ENCODE data around the gene TSR1. TPM values are rescaled to one million over a fixed set of nuclear protein-coding genes. Genes with fewer than 3 reads are reported as not detected.
"Not testable (repeated sequence)": the region's sequence is repeated elsewhere in the genome, so short reads cannot be mapped to it uniquely, and the experiment has no call there.

Gene TSR1
- total and polyA plus RNA-seq, 2 experiments from 2014 or later, result 45.7 to 73.3 TPM

DNA sequence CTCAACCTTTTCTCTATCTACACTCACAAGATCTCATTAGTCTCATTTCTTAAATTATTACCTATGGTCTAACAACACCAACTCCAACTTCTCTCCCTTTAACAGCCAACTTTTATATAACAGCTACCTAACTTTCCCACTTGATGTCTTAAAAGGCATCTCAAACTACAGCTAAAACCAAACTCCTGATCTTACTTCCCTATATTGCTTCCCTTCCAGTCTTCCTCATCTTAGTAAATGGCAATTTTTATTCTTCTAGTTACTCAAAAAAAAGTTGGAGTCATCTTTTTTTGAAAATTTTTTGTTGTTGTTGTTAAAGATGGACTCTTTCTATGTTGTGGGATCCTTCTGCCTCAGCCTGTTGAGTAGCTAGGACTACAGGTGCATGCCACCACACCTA is 17.2 kb downstream of the TSR1 start:
- TF ChIP-seq EZH2phosphoT487 (IDR thresholded peaks at IDR 0.05; ENCODE audit: insufficient read depth, low read depth) (no peak), EZH2 (IDR thresholded peaks at IDR 0.05; ENCODE audit: insufficient read depth, poor library complexity, severe bottlenecking) (no peak)
- Histone ChIP-seq H3K27me3 (replicated peaks; ENCODE audit: insufficient read depth) (no peaks in the 10 kb centered on the region), H4K20me1 (ENCODE audit: insufficient read depth) (no peaks in the 10 kb centered on the region), H3K27ac (no peak overlapping the region), H3K4me1 (ENCODE audit: insufficient read depth) (no peaks in the 10 kb centered on the region), H3F3A (ENCODE audit: insufficient read depth) (peaks cover 16% of the 10 kb centered on the region; the same call in 1 of the 2 replicates), H3K9me3 (ENCODE audit: low read depth) (no peaks in the 10 kb centered on the region), H3K9me2 (ENCODE audit: insufficient read depth) (no peaks in the 10 kb centered on the region), H3K4me2 (ENCODE audit: unreplicated experiment) (no peak overlapping the region), H3K79me2 (ENCODE audit: insufficient read depth) (no peaks in the 10 kb centered on the region), H3K4me3 (no peak overlapping the region), H3K9ac (no peak overlapping the region), H2AFZ (no peak overlapping the region), H3K36me3 (ENCODE audit: low read depth) (peaks cover 18% of the 10 kb centered on the region)
- DNase-seq, result no peak
- in situ Hi-C loops (cut with MboI), result no loop called here

DNA sequence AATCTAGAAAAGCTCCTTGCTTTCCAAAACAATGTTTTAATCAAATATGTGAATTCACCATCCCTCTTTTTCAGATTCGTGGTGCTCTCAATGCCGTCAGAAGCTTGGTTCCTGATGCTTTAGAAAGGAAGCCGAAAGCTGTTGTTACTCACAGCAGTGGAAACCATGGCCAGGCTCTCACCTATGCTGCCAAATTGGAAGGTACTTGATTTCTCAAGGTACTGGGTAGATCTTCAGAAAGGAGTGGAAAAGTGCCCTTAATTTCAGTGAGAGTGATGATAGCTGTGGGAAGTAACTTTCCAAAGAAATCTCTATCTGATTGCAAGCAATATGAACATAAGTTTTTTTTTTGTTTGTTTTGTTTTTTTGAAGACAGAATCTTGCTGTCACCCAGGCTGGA is 18.5 kb downstream of the TSR1 start:
- Histone ChIP-seq H3K9me3 (ENCODE audit: low read depth) (no peaks in the 10 kb centered on the region), H3K9ac (no peak overlapping the region), H4K20me1 (ENCODE audit: insufficient read depth) (no peaks in the 10 kb centered on the region), H3K9me2 (ENCODE audit: insufficient read depth) (no peaks in the 10 kb centered on the region), H2AFZ (no peak overlapping the region), H3K4me3 (no peak overlapping the region), H3F3A (ENCODE audit: insufficient read depth) (peaks cover 12% of the 10 kb centered on the region; the same call in 1 of the 2 replicates), H3K27me3 (replicated peaks; ENCODE audit: insufficient read depth) (no peaks in the 10 kb centered on the region), H3K36me3 (ENCODE audit: low read depth) (peaks cover 6% of the 10 kb centered on the region; the same call in 1 of the 2 replicates), H3K79me2 (ENCODE audit: insufficient read depth) (no peaks in the 10 kb centered on the region), H3K27ac (no peak overlapping the region), H3K4me1 (ENCODE audit: insufficient read depth) (no peaks in the 10 kb centered on the region), H3K4me2 (ENCODE audit: unreplicated experiment) (no peak overlapping the region)
- 97 to 98% methylated on average over 3 of the region's 3 CpGs for WGBS, 2 experiments (ENCODE audit: low coverage in 1 of 2, low lambda C conversion rate in 2 of 2, missing lambda C conversion rate in 2 of 2)
- in situ Hi-C loops (cut with MboI), result no loop called here
- no peak for TF ChIP-seq EZH2 (IDR thresholded peaks at IDR 0.05; ENCODE audit: insufficient read depth, poor library complexity, severe bottlenecking)
- TF ChIP-seq EZH2phosphoT487 (IDR thresholded peaks at IDR 0.05; ENCODE audit: insufficient read depth, low read depth), result no peak
- no peak for DNase-seq

DNA sequence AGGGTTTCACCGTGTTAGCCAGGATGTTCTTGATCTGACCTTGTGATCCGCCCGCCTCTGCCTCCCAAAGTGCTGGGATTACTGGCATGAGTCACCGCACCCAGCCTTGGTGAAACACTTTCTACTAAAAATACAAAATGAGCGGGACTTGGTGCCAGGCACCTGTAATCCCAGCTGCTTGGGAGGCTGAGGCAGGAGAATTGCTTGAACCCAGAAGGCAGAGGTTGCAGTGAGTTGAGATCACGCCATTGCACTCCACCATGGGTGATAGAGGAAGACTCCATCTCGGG is 19.4 kb downstream of the TSR1 start:
- H3K4me1 ChIP-seq (ENCODE audit: insufficient read depth); H4K20me1 ChIP-seq (ENCODE audit: insufficient read depth); in situ Hi-C loops (cut with MboI); H3K9ac ChIP-seq; H3K4me2 ChIP-seq (ENCODE audit: unreplicated experiment); H3K4me3 ChIP-seq; H2AFZ ChIP-seq; DNase-seq; H3K79me2 ChIP-seq (ENCODE audit: insufficient read depth); H3K27ac ChIP-seq; H3K9me2 ChIP-seq (ENCODE audit: insufficient read depth); H3K27me3 ChIP-seq (replicated peaks; ENCODE audit: insufficient read depth); H3K9me3 ChIP-seq (ENCODE audit: low read depth); H3K36me3 ChIP-seq (ENCODE audit: low read depth): not testable (repeated sequence)
- 85 to 88% methylated on average over 6 to 7 of the region's 7 CpGs for WGBS, 2 experiments (ENCODE audit: low coverage in 1 of 2, low lambda C conversion rate in 2 of 2, missing lambda C conversion rate in 2 of 2)
- H3F3A ChIP-seq (ENCODE audit: insufficient read depth), result peaks cover 12% of the 10 kb centered on the region; the same call in 1 of the 2 replicates

DNA sequence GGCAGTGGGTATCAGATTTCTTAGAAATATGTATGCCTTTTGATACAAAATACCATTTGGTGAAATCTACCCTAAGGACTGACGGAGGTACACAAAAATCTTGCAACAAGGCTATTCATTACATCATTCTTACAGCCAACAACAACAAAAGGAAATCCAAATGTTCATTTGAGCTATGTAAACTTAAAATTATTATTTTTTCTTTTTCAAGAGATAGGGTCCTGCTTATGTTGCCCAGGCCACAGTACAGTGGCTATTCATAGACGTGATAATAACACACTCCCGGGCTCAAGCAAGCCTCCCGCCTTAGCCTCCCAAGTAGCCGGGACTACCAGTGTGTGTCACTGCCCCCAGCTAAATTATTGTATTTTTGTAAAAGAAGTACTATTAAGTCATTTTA is 23.5 kb downstream of the TSR1 start:
- Histone ChIP-seq H3K36me3 (ENCODE audit: low read depth) (no peaks in the 10 kb centered on the region), H3K9ac (no peak overlapping the region), H3K27me3 (replicated peaks; ENCODE audit: insufficient read depth) (no peaks in the 10 kb centered on the region), H3K4me1 (ENCODE audit: insufficient read depth) (no peaks in the 10 kb centered on the region), H2AFZ (no peak overlapping the region), H3K9me3 (ENCODE audit: low read depth) (no peaks in the 10 kb centered on the region), H3K79me2 (ENCODE audit: insufficient read depth) (peaks cover 9% of the 10 kb centered on the region), H3K27ac (no peak overlapping the region), H3K9me2 (ENCODE audit: insufficient read depth) (no peaks in the 10 kb centered on the region), H3K4me3 (no peak overlapping the region), H3K4me2 (ENCODE audit: unreplicated experiment) (no peak overlapping the region), H4K20me1 (ENCODE audit: insufficient read depth) (no peaks in the 10 kb centered on the region), H3F3A (ENCODE audit: insufficient read depth) (no peaks in the 10 kb centered on the region)
- DNase-seq, result no peak
- TF ChIP-seq EZH2phosphoT487 (IDR thresholded peaks at IDR 0.05; ENCODE audit: insufficient read depth, low read depth) (no peak), EZH2 (IDR thresholded peaks at IDR 0.05; ENCODE audit: insufficient read depth, poor library complexity, severe bottlenecking) (no peak)
- WGBS, 2 experiments (ENCODE audit: low coverage in 1 of 2, low lambda C conversion rate in 2 of 2, missing lambda C conversion rate in 2 of 2), result 97% methylated on average over 5 of the region's 5 CpGs
- in situ Hi-C loops (cut with MboI), result no loop called here

DNA sequence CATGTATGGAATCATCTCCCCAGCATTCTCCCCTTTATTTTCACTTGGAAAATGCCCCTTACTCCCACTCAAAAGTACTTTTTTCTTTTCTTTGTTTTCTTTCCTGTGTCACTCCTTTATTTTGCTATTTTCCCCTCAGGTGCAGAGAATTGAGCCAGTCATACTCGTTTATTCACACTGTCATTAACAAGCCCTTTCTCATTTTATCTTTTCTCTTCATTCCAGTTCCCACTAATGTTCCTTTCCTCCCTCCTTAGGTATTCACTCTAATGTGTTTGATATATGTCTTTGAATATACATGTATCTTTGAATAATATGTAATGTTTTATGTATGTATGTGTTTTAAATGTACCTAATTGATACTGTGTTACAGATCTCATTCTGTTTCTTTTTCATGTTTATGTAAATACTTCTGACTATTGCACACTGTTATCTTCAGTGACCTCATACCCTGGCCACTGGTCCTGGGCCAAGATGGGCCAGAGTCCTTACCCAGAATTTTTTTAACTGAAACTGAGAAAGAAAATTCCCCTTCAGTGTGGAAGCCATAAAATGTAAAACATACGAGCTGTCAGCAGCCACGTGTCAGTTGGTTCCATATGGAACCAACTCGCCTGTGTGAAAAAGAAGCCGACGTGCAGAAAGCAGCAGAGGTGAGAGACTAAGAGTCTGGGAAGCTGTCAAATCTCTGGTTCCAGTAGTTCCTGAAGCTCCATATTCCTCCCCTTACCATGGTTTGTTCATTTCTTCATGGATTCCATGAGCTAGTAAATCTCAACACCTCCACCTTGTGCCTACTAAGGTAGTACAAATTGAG is 26.7 kb downstream of the TSR1 start:
- H3F3A ChIP-seq (ENCODE audit: insufficient read depth), result no peaks in the 10 kb centered on the region
- TF ChIP-seq EZH2phosphoT487 (IDR thresholded peaks at IDR 0.05; ENCODE audit: insufficient read depth, low read depth) (no peak), EZH2 (IDR thresholded peaks at IDR 0.05; ENCODE audit: insufficient read depth, poor library complexity, severe bottlenecking) (no peak)
- H3K79me2 ChIP-seq (ENCODE audit: insufficient read depth), result peaks cover 38% of the 10 kb centered on the region
- H3K4me2 ChIP-seq (ENCODE audit: unreplicated experiment), result no peak overlapping the region
- H3K9me3 ChIP-seq (ENCODE audit: low read depth), result no peaks in the 10 kb centered on the region
- no peaks in the 10 kb centered on the region for H3K4me1 ChIP-seq (ENCODE audit: insufficient read depth)
- H3K9me2 ChIP-seq (ENCODE audit: insufficient read depth), result no peaks in the 10 kb centered on the region
- H4K20me1 ChIP-seq (ENCODE audit: insufficient read depth), result no peaks in the 10 kb centered on the region
- no peaks in the 10 kb centered on the region for H3K27me3 ChIP-seq (replicated peaks; ENCODE audit: insufficient read depth)
- H3K9ac ChIP-seq, result no peak overlapping the region
- no peak overlapping the region for H2AFZ ChIP-seq
- in situ Hi-C loops (cut with MboI), result no loop called here
- no peak overlapping the region for H3K27ac ChIP-seq
- 83 to 86% methylated on average over 6 of the region's 6 CpGs for WGBS, 2 experiments (ENCODE audit: low coverage in 1 of 2, low lambda C conversion rate in 2 of 2, missing lambda C conversion rate in 2 of 2)
- no peak overlapping the region for H3K4me3 ChIP-seq
- peak; percentile 8 for DNase-seq
- H3K36me3 ChIP-seq (ENCODE audit: low read depth), result no peaks in the 10 kb centered on the region

All from GM23248 (cell line).